Effector CD4-positive, alpha-beta T cell (primary cell): ENCODE measurements around the gene OSBPL7.

Source experiments
- DNase-seq: peaks from one replicate; pipeline ENCODE4 v3.0.0-alpha.2; 2020

The OSBPL7 gene

DNA sequence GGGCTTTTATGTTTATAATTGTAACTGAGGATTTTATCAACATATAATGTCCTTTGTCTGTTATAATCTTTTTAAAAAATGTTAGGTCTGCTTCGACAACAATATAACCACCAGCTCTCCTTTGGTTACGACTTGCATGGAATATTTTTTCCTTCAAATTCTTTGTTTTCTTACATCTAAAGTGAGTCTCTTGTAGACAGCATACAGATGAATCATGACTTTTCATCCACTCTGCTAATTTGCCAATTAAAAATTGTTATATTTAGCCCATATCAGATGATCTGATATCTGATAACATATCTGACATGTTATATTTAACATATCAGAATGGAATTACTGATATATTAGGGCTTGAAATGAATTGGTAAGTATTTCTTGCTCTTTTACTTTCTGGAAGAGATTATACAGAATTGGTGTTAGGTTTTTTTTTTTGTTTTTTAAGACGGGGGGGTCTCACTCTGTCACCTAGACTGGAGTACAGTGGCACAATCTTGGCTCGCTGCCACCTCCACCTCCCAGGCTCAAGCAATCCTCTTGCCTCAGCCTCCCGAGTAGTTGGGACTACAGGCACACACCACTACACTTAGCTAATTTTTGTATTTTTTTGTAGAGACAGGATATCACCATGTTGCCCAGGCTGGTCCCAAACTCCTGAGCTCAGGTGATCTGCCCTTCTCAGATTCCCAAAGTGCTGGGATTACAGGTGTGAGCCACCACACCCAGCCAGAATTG is 61.0 kb downstream of the OSBPL7 start:
- DNase-seq: no peak

DNA sequence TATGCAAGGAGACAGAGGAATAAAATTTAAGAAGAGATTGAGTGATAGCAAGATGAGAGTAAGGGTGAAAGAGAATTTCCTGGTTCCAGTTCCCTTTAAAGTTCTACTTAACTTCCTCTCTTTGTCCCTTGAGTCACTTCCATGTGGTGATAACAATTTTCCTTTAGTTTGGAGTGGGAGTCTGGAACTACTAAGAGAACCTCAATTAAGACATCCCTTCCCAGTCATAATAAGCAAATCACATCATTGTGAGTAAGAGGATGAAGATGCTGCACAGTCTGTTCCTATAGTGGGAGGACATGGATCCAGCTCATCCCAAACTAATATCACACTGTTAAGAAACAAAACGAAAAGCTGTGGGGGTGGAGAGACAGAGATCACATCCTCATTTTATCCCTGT is 64.2 kb downstream of the OSBPL7 start:
- DNase-seq: no peak
